B cell (primary cell): Measurements from ENCODE around the gene TOMM40L.

Experiments
- CTCF ChIP-seq: fragments of 200-600 bp; IDR thresholded peaks from one replicate; pipeline ENCODE4 v1.8.0; 2022; ENCODE audit warnings: antibody characterized with exemption, mild to moderate bottlenecking
- EZH2 ChIP-seq: IDR thresholded peaks from 2 replicates; pipeline ENCODE4 v1.6.1; 2012; ENCODE audit warnings: borderline replicate concordance, low read depth, mild to moderate bottlenecking, moderate library complexity, low read length; ENCODE audit not compliant: insufficient read depth, poor library complexity, severe bottlenecking

DNA sequence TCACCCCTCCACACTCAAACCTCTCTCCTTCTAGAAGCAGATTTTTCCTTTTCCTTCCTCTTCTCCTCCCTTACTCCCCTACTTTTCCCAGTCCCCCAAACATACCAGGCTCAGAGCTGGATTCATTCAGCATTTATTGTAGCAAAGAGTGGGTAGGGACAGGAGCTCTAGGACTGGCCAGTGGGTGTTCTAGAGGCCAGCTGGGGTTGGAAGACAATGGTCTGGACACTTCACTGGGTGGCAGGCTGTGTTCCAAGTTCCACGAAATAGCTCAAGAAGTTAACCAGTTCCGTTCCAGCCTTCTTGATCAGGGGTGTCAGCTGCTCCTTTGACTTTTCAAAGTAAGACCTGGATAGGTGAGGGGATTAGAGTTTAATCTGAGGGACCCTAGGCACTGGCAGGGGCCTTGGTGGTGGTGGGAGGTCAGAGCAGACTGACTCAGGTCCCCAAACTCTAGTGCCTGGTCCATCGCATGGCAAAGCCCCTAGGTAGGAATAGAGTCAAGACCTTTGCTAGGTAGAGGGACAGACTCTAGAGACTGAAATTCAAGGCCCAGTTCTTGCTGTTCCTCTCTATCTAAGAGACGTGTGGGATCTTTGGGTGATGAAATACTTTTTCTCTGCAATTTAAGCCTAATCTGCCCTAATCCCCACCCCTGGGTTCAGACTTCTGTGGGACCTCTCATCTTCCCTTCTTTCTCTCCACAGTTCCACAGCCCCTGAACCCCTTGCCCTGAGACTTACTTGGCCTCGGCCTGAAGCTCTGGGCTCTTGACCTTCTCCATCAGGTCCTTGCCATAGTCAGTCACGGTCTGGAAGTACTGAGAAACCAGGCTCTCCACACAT is 3.5 kb upstream of the TOMM40L start:
- TF ChIP-seq CTCF = no peak
- no peak for TF ChIP-seq EZH2
